Gastroesophageal sphincter (tissue), 4 donors: Measurements from ENCODE around the gene PTGES3L. TPM values are rescaled to one million over a fixed set of nuclear protein-coding genes. Genes with fewer than 3 reads are reported as not detected.

ENCODE experiments used
- ATAC-seq: fragments of 150-250 bp; one replicate; pipeline ENCODE4 v1.9.1; 2016; ENCODE audit warnings: mild to moderate bottlenecking, moderate library complexity
- H3K27ac ChIP-seq, 4 donors: fragments of 200-600 bp; sonication (generic) in 3 of 4; 1 replicate in 3 of 4; 2 replicates in 1 of 4; pipeline ENCODE4 v1.5.1; 2016 to 2019
- H3K27me3 ChIP-seq: fragments of 200-600 bp; sonication (generic); one replicate; pipeline ENCODE4 v1.5.1; 2019
- H3K36me3 ChIP-seq, 2 donors: fragments of 200-600 bp; sonication (generic); one replicate each; pipeline ENCODE4 v1.5.1; 2019; ENCODE audit warnings: control low read depth in 1 of 2
- H3K4me1 ChIP-seq, 3 donors: fragments of 200-600 bp; sonication (generic); 1 replicate in 2 of 3; 2 replicates in 1 of 3; pipeline ENCODE4 v1.5.1; 2016 to 2019; ENCODE audit warnings: control low read depth in 2 of 3
- H3K4me3 ChIP-seq, 2 donors: fragments of 200-600 bp; sonication (generic); one replicate each; pipeline ENCODE4 v1.5.1; 2019; ENCODE audit warnings: mild to moderate bottlenecking in 1 of 2, moderate library complexity in 1 of 2
- H3K9me3 ChIP-seq, 3 donors: fragments of 200-600 bp; sonication (generic); one replicate each; pipeline ENCODE4 v1.5.1; 2017 to 2019; ENCODE audit warnings: control low read depth in 2 of 3
- CTCF ChIP-seq, 4 experiments: fragments of 200-600 bp in 2 of 4; fragments of 450-650 bp in 2 of 4; sonication (generic) in 1 of 4; IDR thresholded peaks; one replicate each; pipeline ENCODE4 v1.5.1; 2017 to 2019; ENCODE audit warnings: antibody characterized with exemption in 4 of 4, mild to moderate bottlenecking in 2 of 4, moderate library complexity in 2 of 4
- EP300 ChIP-seq: sonication (generic); formaldehyde crosslinking; IDR thresholded peaks from one replicate; pipeline ENCODE4 v1.6.1; 2017; ENCODE audit warnings: antibody characterized with exemption, mild to moderate bottlenecking
- POLR2A ChIP-seq, 2 donors: fragments of 450-650 bp; IDR thresholded peaks; one replicate each; pipeline ENCODE4 v1.6.1; 2017; ENCODE audit warnings: antibody characterized with exemption in 2 of 2, mild to moderate bottlenecking in 2 of 2, moderate library complexity in 1 of 2
- POLR2AphosphoS5 ChIP-seq: sonication (generic); formaldehyde crosslinking; IDR thresholded peaks from one replicate; pipeline ENCODE4 v1.6.1; 2017; ENCODE audit warnings: antibody characterized with exemption
- WGBS, 2 donors: methylation state at CpG; one replicate each; pipeline ENCODE4 v1.1.5; 2018; ENCODE audit warnings: low coverage in 1 of 2; 5-methylcytosine and 5-hydroxymethylcytosine counted together
- total RNA-seq, 4 donors: library from RNA; depleted of rRNA; stranded (reverse); fragments of >200 nt; gene quantifications; one replicate each; pipeline ENCODE4 v1.1.0, GENCODE V29; 2016

Gene PTGES3L
- total RNA-seq, 4 donors from 2014 or later = 5.5 to 19.6 (median 10.1) TPM

- Histone ChIP-seq H3K4me1 (peaks cover 0 to 35% (median 11%) of the 10 kb centered on the region in 3 donors), H3K27ac (peak overlapping the region in 3 of 4 donors; percentile 81 to 84 (median 81)), H3K9me3 (no peaks in the 10 kb centered on the region), H3K36me3 (no peaks in the 10 kb centered on the region), H3K4me3 (no peak overlapping the region), H3K27me3 (no peaks in the 10 kb centered on the region)
- 29 to 74% methylated on average over 4 to 6 of the region's 16 CpGs for WGBS, 2 donors
- no peak for TF ChIP-seq EP300
- no peak for TF ChIP-seq POLR2A (IDR thresholded peaks at IDR 0.05)
- no peak for ATAC-seq
These were observed 46.1 kb upstream of the PTGES3L start for GRCh38 chr17:43025766-43026537.

DNA sequence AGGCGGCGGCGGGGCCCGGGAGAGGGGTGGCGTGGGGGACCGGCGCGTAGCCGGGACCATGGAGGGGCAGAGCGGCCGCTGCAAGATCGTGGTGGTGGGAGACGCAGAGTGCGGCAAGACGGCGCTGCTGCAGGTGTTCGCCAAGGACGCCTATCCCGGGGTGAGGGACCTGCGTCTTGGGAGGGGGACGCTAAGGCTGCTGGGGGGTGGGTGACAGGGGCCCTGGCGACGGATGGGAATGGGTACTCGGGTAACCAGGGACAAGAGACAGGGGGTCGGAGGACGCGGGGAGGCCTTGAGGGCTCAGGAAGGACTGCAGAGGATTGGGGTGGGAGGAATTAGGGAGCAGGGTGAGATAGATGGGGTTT is 45.4 kb upstream of the PTGES3L start:
- WGBS, 2 donors = 28 to 40% methylated on average over 3 to 6 of the region's 27 CpGs
- Histone ChIP-seq H3K27me3 (no peaks in the 10 kb centered on the region), H3K4me3 (peak overlapping the region; percentile 39 to 63), H3K36me3 (no peaks in the 10 kb centered on the region), H3K9me3 (no peaks in the 10 kb centered on the region), H3K4me1 (peaks cover 0 to 41% (median 15%) of the 10 kb centered on the region in 3 donors), H3K27ac (peak overlapping the region in 3 of 4 donors; percentile 81 to 84 (median 81))
- ATAC-seq = no peak
- no peak for TF ChIP-seq POLR2AphosphoS5
- TF ChIP-seq CTCF (IDR thresholded peaks at IDR 0.05) = no peak
- TF ChIP-seq EP300 = no peak
- no peak for TF ChIP-seq POLR2A (IDR thresholded peaks at IDR 0.05)

- no peaks in the 10 kb centered on the region for H3K27me3 ChIP-seq
- TF ChIP-seq EP300 = no peak
- TF ChIP-seq CTCF (IDR thresholded peaks at IDR 0.05) = peak in 3 of 4 experiments; percentile 83 to 88 (median 86)
- peak in 1 of 2 donors; percentile 34 for TF ChIP-seq POLR2A (IDR thresholded peaks at IDR 0.05)
- peak; percentile 39 for TF ChIP-seq POLR2AphosphoS5
- WGBS, 2 donors = 0% methylated on average over 5 to 17 of the region's 61 CpGs
- no peaks in the 10 kb centered on the region for H3K36me3 ChIP-seq
- peak; percentile 76 for ATAC-seq
- peaks cover 0 to 48% (median 19%) of the 10 kb centered on the region in 3 donors for H3K4me1 ChIP-seq
- H3K4me3 ChIP-seq = peak within 1 kb of the TSS; percentile 39 to 63
- no peaks in the 10 kb centered on the region for H3K9me3 ChIP-seq
- peak within 1 kb of the TSS; percentile 25 to 84 (median 81) for H3K27ac ChIP-seq
These were observed 44.8 kb upstream of the PTGES3L start, which contains the start of gene RND2 for GRCh38 chr17:43024407-43025289. Gene RND2, plus strand, starts transcription at chr17:43025231. Its CDS starts 117 bp downstream, at chr17:43025348.

- Histone ChIP-seq H3K27me3 (no peaks in the 10 kb centered on the region), H3K4me1 (peaks cover 0 to 69% (median 35%) of the 10 kb centered on the region in 3 donors), H3K27ac (peak within 1 kb of the TSS; percentile 69 to 92 (median 90)), H3K4me3 (peak within 1 kb of the TSS; percentile 93 to 100), H3K36me3 (peaks cover 0 to 17% of the 10 kb centered on the region in 2 donors), H3K9me3 (no peaks in the 10 kb centered on the region)
- WGBS, 2 donors = 0% methylated on average over 9 of the region's 80 CpGs; no CpG with 5 or more reads in 1 of the 2 donors
- peak; percentile 71 for ATAC-seq
- peak in 1 of 2 donors; percentile 23 for TF ChIP-seq POLR2A (IDR thresholded peaks at IDR 0.05)
- TF ChIP-seq CTCF (IDR thresholded peaks at IDR 0.05) = peak in 2 of 4 experiments; percentile 2 to 13
- peak; percentile 43 for TF ChIP-seq POLR2AphosphoS5
- TF ChIP-seq EP300 = no peak
These were observed 42.0 kb upstream of the PTGES3L start, which contains the start of gene VAT1 for GRCh38 chr17:43021741-43022512. Gene VAT1, minus strand, starts transcription at chr17:43022385. Its CDS starts 63 bp downstream, at chr17:43022322.
